DOHH2 (cell line): ENCODE measurements around the gene WEE1.

Experiments used
- EZH2phosphoT487 ChIP-seq: fragments of 200-600 bp; sonication (generic); IDR thresholded peaks from 2 replicates; pipeline ENCODE4 v1.6.1; 2017; ENCODE audit warnings: borderline replicate concordance, mild to moderate bottlenecking, antibody characterized with exemption, low read length, moderate library complexity, mixed read lengths
- TF ChIP-seq, protein P1 (sequence below): fragments of 200-600 bp; sonication (generic); IDR thresholded peaks from one replicate; pipeline ENCODE4 v1.5.1; 2014; ENCODE audit warnings: antibody characterized with exemption, mild to moderate bottlenecking, low read depth, low read length; ENCODE audit not compliant: poor library complexity, severe bottlenecking

DNA sequence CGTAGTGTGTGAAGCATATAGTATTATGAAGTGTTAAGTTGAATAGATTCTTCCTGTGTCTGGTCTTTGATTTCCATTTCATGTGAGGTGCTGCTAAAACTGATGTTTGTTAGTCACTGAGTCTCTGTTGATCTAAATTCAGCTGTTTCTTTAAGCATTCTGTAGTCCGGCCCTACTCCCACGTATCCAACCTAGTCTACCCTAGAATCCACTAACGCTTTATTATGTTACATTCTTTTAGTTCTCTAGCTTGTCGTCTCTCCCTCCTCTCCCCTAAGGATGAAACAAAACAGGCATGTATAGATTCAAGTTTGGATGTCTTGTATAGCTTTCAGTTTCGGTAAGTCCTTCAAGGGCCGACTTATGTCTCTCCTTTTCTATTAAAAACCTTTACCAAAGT is 4.1 kb downstream of the WEE1 start:
- TF ChIP-seq, protein P1, sequence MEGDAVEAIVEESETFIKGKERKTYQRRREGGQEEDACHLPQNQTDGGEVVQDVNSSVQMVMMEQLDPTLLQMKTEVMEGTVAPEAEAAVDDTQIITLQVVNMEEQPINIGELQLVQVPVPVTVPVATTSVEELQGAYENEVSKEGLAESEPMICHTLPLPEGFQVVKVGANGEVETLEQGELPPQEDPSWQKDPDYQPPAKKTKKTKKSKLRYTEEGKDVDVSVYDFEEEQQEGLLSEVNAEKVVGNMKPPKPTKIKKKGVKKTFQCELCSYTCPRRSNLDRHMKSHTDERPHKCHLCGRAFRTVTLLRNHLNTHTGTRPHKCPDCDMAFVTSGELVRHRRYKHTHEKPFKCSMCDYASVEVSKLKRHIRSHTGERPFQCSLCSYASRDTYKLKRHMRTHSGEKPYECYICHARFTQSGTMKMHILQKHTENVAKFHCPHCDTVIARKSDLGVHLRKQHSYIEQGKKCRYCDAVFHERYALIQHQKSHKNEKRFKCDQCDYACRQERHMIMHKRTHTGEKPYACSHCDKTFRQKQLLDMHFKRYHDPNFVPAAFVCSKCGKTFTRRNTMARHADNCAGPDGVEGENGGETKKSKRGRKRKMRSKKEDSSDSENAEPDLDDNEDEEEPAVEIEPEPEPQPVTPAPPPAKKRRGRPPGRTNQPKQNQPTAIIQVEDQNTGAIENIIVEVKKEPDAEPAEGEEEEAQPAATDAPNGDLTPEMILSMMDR = no peak
- TF ChIP-seq EZH2phosphoT487 = no peak
